Smooth muscle cell (in vitro differentiated cells): ENCODE results near the gene ADAMTS7. TPM values are rescaled to one million over a fixed set of nuclear protein-coding genes. Genes with fewer than 3 reads are reported as not detected.

Experiments used
- DNase-seq: peaks from one replicate; lab custom pipeline; 2025; ENCODE audit not compliant: unreplicated experiment; lab: John Stamatoyannopoulos, UW
- H2AFZ ChIP-seq: fragments of 200-600 bp; sonication (generic); 2 replicates; pipeline ENCODE4 v1.6.0; 2016; ENCODE audit warnings: antibody characterized with exemption, low read depth, mild to moderate bottlenecking
- H3F3A ChIP-seq: fragments of 200-600 bp; sonication (generic); 2 replicates; pipeline ENCODE4 v1.6.0; 2017; ENCODE audit warnings: antibody characterized with exemption, low read depth
- H3K27ac ChIP-seq: fragments of 200-600 bp; sonication (generic); 2 replicates; pipeline ENCODE4 v1.5.1; 2016; ENCODE audit warnings: low read depth, mild to moderate bottlenecking
- H3K27me3 ChIP-seq: fragments of 200-600 bp; sonication (generic); 2 replicates; pipeline ENCODE4 v1.6.1; 2016; ENCODE audit warnings: low read depth, mild to moderate bottlenecking
- H3K36me3 ChIP-seq: fragments of 200-600 bp; sonication (generic); 2 replicates; pipeline ENCODE4 v1.5.1; 2016; ENCODE audit warnings: low read depth
- H3K4me1 ChIP-seq: fragments of 200-600 bp; sonication (generic); 2 replicates; pipeline ENCODE4 v1.5.1; 2016; ENCODE audit warnings: low read depth
- H3K4me2 ChIP-seq: fragments of 200-600 bp; sonication (generic); 2 replicates; pipeline ENCODE4 v1.6.0; 2016; ENCODE audit warnings: mild to moderate bottlenecking
- H3K4me3 ChIP-seq: fragments of 200-600 bp; sonication (generic); 2 replicates; pipeline ENCODE4 v1.5.1; 2016; ENCODE audit warnings: mild to moderate bottlenecking
- H3K79me2 ChIP-seq: fragments of 200-600 bp; sonication (generic); 2 replicates; pipeline ENCODE4 v1.6.0; 2016; ENCODE audit warnings: low read depth, mild to moderate bottlenecking
- H3K9ac ChIP-seq: fragments of 200-600 bp; sonication (generic); 2 replicates; pipeline ENCODE4 v1.6.0; 2016; ENCODE audit warnings: low read depth
- H3K9me3 ChIP-seq: fragments of 200-600 bp; sonication (generic); replicated peaks from 2 replicates; pipeline ENCODE4 v1.5.1; 2016; ENCODE audit warnings: low read depth
- H4K20me1 ChIP-seq: fragments of 200-600 bp; sonication (generic); 2 replicates; pipeline ENCODE4 v1.6.0; 2016; ENCODE audit warnings: low read depth
- WGBS: methylation state at CpG from one replicate; pipeline ENCODE4 v1.1.7; 2016; ENCODE audit warnings: low lambda C conversion rate; 5-methylcytosine and 5-hydroxymethylcytosine counted together
- polyA plus RNA-seq: library from polyadenylated mRNA; unstranded; fragments of >200 nt; fragmentation: Nextera tagmentation; extraction: Ambion mirVana; gene quantifications from 2 replicates; pipeline ENCODE4 v1.2.1, GENCODE V29; 2016
- total RNA-seq: library from RNA; depleted of rRNA; stranded (reverse); fragments of >200 nt; gene quantifications from 2 replicates; pipeline ENCODE4 v1.2.3, GENCODE V29; 2014
- TF ChIP-seq, protein P1 (sequence below): fragments of 200-600 bp; sonication (generic); IDR thresholded peaks from 2 replicates; pipeline ENCODE4 v1.5.1; 2017; ENCODE audit warnings: borderline replicate concordance, mild to moderate bottlenecking, antibody characterized with exemption; ENCODE audit not compliant: insufficient read depth, poor library complexity, severe bottlenecking

The ADAMTS7 gene
- total and polyA plus RNA-seq, 2 experiments from 2014 or later = 11.0 to 11.2 TPM

DNA sequence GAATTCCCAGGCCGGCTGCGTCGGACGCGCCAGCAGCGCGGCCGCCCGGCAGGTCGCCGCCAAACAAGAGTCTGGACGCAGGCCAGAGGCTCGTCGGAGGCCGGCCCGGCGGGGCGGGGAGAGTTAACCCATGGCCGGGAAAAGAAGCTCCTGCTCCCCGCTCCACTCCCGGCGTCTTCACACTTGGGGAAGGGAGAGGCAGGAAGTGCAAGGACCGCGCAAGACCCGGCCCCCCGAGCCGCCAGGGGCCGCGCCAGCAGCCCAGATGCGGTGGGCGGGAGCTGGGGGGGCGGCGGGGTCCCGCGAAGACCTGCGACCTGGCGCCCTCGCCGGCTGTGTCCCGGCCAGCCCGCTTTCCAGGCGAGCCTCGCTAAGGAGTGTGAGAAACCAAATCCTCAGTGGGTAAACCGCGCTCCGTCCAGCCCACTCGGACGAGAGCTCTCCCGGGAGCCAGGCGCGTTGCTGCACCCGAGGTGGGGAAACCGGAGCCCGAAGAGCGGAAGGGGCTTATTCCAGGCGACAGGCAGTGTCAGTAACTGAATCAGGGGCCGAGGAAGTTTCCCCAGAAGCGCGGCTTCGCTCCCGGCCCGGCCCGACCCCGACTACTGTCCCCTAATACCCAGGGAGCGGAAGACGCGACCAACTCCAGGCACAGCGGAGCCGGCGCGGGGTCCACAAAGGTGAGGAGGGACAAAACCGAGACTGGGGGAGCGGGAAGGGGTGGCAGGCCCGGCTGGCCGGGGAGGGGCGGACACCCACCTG, 721 bp downstream of the ADAMTS7 start:
- Histone ChIP-seq H3K4me2 (peak overlapping the region; percentile 98), H3K4me1 (peaks cover 6% of the 10 kb centered on the region), H3F3A (no peaks in the 10 kb centered on the region), H4K20me1 (peaks cover 21% of the 10 kb centered on the region), H3K4me3 (peak overlapping the region; percentile 94), H3K9me3 (no peaks in the 10 kb centered on the region), H3K27me3 (no peaks in the 10 kb centered on the region), H3K79me2 (peaks cover 4% of the 10 kb centered on the region), H2AFZ (peak overlapping the region; percentile 98), H3K9ac (peak overlapping the region; percentile 35), H3K27ac (no peak overlapping the region), H3K36me3 (no peaks in the 10 kb centered on the region)
- DNase-seq = peak; percentile 28
- TF ChIP-seq, protein P1, sequence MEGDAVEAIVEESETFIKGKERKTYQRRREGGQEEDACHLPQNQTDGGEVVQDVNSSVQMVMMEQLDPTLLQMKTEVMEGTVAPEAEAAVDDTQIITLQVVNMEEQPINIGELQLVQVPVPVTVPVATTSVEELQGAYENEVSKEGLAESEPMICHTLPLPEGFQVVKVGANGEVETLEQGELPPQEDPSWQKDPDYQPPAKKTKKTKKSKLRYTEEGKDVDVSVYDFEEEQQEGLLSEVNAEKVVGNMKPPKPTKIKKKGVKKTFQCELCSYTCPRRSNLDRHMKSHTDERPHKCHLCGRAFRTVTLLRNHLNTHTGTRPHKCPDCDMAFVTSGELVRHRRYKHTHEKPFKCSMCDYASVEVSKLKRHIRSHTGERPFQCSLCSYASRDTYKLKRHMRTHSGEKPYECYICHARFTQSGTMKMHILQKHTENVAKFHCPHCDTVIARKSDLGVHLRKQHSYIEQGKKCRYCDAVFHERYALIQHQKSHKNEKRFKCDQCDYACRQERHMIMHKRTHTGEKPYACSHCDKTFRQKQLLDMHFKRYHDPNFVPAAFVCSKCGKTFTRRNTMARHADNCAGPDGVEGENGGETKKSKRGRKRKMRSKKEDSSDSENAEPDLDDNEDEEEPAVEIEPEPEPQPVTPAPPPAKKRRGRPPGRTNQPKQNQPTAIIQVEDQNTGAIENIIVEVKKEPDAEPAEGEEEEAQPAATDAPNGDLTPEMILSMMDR = no peak
- under 1% methylated on average over 58 of the region's 76 CpGs for WGBS

DNA sequence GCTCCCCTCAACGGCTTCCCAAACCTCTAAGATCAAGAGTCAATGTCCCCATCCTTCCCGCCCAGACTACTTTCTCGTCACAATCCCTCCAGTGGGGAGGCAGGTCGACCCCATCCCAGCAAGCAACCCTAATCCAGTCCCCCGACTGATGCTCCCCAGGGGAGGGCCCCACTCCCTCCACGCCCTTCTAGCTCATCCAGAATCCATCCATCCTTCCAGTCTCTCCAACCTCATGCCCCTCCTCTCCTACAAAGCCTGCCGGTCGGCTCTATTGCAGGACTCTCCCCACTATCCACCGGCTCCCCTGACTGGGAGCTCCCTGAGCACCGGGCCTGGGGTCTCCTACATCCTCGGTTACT, 1.3 kb downstream of the ADAMTS7 start:
- H3K9me3 ChIP-seq = no peaks in the 10 kb centered on the region
- WGBS = 29% methylated on average over 11 of the region's 11 CpGs

DNA sequence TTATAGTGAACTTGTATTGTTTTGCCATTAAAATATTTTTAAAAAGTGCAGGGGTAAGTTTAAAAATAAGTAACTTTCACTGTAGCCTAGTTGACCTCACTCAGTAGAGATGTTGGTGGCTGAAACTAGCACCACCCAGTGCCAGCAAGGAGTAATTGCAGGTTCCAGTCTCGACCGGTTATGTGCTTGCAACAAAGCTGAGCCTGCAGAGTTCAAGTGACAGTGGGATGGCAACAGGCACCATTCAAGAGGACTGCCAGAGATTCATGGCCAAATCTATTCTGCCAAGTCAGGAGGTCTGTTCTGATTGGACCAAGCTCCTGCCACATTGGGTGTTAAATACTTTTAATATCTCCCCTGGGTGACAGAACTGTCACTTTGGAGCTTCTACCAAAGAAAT, 2.7 kb downstream of the ADAMTS7 start:
- Histone ChIP-seq H3K79me2 (peaks cover 4% of the 10 kb centered on the region), H4K20me1 (peaks cover 21% of the 10 kb centered on the region), H3K9ac (no peak overlapping the region), H3K27me3 (no peaks in the 10 kb centered on the region), H3K9me3 (no peaks in the 10 kb centered on the region), H3F3A (no peaks in the 10 kb centered on the region), H3K36me3 (no peaks in the 10 kb centered on the region), H3K27ac (no peak overlapping the region), H3K4me1 (peaks cover 6% of the 10 kb centered on the region), H3K4me2 (no peak overlapping the region), H3K4me3 (no peak overlapping the region), H2AFZ (no peak overlapping the region)
- DNase-seq = no peak
- 19% methylated on average over 2 of the region's 2 CpGs for WGBS
- TF ChIP-seq, protein P1 = peak; percentile 27

More for the DNA sequence above, 1.3 kb downstream of the ADAMTS7 start:
- peaks cover 6% of the 10 kb centered on the region for H3K4me1 ChIP-seq
- H3K4me2 ChIP-seq = peak overlapping the region; percentile 98
- peak overlapping the region; percentile 98 for H2AFZ ChIP-seq
- H4K20me1 ChIP-seq = peaks cover 21% of the 10 kb centered on the region
- H3K79me2 ChIP-seq = peaks cover 4% of the 10 kb centered on the region
- peak overlapping the region; percentile 94 for H3K4me3 ChIP-seq
- H3K27me3 ChIP-seq = no peaks in the 10 kb centered on the region
- H3K9ac ChIP-seq = peak overlapping the region; percentile 35
- H3K27ac ChIP-seq = no peak overlapping the region
- no peaks in the 10 kb centered on the region for H3F3A ChIP-seq
- H3K36me3 ChIP-seq = no peaks in the 10 kb centered on the region
- TF ChIP-seq, protein P1 = no peak
- no peak for DNase-seq

DNA sequence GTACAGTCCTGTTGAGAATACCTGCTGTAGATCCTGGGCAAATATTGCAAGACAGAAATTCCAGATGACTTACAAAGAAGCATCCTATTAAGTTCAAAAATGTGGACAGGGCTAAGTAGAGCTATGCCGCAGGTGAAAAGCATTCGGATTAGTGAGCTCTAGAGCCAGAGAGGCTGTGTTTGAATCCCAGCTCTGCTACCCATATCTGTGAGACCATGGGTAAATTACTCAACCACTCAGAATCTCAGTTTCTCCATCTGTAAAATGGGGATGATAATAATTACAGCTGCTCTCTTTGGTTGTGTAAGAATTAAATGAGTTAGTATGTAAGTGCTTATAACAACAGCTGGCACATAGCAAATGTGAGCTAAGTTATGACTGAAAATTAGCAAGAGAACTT, 3.9 kb downstream of the ADAMTS7 start:
- peaks cover 4% of the 10 kb centered on the region for H3K79me2 ChIP-seq
- no peaks in the 10 kb centered on the region for H3K36me3 ChIP-seq
- peaks cover 21% of the 10 kb centered on the region for H4K20me1 ChIP-seq

More for the DNA sequence above, 3.9 kb downstream of the ADAMTS7 start:
- H3K4me2 ChIP-seq = no peak overlapping the region
- DNase-seq = no peak
- no peak overlapping the region for H3K9ac ChIP-seq
- H2AFZ ChIP-seq = no peak overlapping the region
- H3K27me3 ChIP-seq = no peaks in the 10 kb centered on the region
- H3F3A ChIP-seq = no peaks in the 10 kb centered on the region
- WGBS = 100% methylated on average over 2 of the region's 2 CpGs
- H3K27ac ChIP-seq = no peak overlapping the region
- TF ChIP-seq, protein P1 = no peak
- peaks cover 6% of the 10 kb centered on the region for H3K4me1 ChIP-seq
- H3K4me3 ChIP-seq = no peak overlapping the region
- H3K9me3 ChIP-seq = no peaks in the 10 kb centered on the region
